GM19043 (cell line): ENCODE measurements around the gene LMO7.
"Not testable (repeated sequence)": the region's sequence is repeated elsewhere in the genome, so short reads cannot be mapped to it uniquely, and the experiment has no call there.

Experiments
- ATAC-seq: cut with Tn5 transposase; IDR thresholded peaks from one replicate; pipeline ENCODE4 v1.9.1; 2021; ENCODE audit warnings: low read depth; ENCODE audit not compliant: unreplicated experiment

Gene LMO7

DNA sequence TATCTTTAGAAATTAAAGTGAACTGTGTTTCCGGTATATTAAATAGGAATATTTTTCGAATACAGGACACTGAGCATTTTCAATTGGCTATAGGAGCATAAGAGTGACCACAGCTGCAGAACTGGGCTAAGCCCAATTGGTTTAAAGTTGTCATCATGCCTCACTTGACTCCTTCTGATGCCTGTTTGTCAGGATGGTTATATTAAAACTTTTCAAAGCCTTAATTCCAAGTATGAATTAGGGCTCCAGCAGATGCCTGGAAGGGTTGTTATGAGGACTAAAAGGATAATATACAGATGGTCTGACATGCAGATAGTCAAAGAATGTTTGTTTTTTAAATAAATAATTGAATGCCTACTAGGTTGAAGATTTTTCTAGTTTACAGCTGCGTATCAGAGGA, 100.0 kb downstream of the LMO7 start:
- no peak for ATAC-seq

DNA sequence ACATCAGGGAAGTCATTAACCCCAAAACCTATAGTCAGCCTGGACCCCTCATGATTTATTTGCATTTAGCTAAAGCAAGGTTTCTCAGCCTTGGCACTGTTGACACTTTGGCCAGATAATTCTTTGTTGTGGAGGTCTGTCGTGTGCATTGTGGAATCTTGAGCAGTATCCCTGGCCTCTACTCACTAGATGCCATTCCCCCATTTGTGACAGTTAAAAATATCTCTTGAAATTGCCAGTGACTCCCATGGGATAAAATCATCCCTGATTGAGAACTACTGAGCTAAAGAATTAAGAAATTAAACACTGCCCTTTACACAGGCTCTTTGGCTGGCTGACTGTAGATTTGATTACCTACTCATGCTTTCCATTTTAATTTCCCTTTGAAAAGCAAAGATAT, 102.7 kb downstream of the LMO7 start:
- no peak for ATAC-seq

DNA sequence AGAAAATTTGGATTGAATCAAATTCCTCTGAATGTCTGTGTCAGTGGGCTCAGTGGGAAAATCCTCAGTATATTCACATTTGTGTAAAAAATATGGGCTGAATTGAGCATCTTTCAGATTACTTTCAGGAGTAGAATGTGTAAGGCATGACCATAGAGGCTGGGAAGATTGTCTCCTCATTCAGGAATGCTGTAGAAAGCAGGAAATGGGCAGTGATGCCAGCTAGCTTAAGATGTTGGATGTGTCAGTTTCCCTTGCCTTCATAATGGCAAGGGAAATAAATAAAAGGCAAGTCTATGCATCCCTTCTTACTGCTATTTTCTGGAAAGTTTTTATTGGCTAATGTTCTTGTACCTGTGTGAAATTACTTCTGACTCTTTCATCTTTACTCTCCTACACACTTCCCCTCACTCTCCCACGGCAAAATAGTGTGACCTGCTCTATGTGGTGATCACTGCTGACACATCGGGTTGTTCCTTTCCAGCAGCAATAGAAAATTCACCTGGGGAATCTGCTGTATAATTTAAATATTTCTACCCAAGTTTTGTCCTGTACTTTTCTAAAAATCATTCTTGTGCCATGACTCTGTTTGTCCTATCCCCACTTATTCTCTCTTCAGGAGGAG, 103.2 kb downstream of the LMO7 start:
- ATAC-seq: no peak

DNA sequence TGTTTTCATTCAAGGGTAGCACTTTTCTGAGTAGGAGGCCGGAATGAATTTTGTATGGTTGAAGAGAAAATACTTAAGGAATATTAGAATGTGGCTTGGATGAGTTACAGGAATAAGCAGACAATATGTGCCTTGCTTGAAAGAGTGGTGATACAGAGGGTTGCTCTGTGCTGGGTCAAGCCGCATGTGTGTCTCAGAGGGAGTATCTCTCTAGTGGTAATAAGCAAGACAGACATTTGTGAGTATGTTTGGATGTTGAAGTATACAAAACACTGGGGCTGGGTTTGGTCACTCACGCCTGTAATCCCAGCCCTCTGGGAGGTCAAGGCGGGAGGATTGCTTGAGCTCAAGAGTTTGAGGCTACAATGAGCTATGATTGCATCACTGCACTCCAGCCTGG, 103.9 kb downstream of the LMO7 start:
- no peak for ATAC-seq

DNA sequence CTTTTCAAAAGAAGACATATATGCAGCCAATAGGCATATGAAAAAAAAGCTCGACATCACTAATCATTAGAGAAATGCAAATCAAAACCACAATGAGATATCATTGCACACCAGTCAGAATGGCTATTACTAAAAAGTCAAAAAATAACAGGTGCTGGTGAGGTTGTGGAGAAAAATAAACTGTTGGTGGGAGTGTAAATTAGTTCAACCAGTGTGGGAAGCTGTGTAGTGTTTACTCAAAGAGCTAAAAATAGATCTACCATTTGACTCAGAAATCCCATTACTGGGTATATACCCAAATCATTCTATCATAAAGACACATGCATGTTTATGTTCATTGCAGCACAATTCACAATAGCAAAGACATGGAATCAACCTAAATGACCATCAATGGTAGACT, 106.9 kb downstream of the LMO7 start:
- ATAC-seq: not testable (repeated sequence)

DNA sequence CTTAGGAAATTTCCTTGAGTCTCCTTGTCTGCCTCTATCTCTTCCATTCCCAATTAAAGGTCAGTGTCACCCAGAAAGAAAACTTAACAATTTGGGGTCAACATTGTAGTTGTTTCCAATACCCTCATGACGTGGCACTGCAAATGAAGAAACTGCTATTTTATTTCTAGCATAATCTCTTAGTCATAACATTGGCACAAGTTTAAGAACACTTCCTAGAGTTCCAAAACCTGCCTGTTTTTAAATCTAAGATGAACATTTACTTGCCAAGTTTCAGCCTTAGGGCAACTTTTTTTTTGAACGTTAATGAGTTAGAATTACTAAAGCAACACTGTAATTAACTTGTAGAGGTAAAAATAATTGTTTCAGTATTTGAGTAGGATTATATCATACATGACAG, 108.0 kb downstream of the LMO7 start:
- ATAC-seq: no peak

DNA sequence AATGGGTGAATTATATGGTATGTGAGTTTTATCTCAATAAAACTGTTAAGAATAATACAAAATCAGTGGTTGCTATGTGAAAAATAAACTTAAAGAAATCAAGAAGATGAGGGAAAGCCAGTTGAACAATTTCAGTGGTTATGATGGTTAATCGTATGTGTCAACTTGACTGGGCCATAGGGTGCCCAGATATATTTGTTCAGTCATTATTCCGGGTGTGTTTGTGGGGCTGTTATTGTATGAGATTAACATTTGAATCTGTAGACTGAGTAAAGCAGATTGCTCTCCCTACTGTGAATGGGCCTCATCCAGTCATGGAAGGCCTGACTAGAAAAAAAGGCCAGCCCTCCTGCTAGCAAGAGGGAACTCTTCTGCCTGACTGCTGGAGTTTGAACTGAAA, 109.3 kb downstream of the LMO7 start:
- no peak for ATAC-seq

DNA sequence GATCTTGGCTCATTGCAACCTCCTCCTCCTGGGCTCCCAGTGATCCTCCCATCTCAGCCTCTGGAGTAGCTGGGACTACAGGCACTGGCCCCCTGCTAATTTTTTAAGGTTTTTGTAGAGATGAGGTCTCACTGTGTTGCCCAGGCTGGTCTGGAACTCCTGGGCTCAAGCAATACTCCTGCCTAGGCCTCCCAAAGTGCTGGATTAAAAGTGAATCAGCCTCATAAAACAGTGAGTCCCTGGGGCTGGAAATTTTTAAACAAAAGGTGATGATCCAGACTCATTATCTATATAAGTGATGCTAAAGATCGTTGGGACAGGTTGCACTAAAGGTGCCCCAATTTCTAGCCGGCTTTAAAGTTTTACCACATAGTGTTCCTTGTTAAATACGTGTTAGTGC, 112.7 kb downstream of the LMO7 start:
- no peak for ATAC-seq

DNA sequence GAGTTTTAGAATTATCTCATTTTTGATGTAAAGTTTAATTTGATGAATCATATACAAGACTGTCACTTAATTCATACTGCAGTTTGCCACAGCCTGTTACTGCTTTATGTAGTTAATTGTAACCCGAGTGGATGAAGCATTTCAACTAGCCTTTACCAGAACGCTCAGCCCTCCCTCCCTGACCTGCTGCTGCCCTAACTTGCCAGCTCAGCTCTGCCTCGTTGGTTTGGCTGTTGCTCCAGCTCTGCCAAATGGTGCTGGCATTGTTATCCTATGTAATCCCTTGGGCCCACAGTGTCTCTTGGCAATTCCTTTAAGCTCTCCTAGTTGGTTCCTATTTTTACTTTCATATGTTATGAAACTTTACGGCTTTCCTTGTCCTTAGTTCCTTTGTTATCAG, 113.3 kb downstream of the LMO7 start:
- no peak for ATAC-seq

DNA sequence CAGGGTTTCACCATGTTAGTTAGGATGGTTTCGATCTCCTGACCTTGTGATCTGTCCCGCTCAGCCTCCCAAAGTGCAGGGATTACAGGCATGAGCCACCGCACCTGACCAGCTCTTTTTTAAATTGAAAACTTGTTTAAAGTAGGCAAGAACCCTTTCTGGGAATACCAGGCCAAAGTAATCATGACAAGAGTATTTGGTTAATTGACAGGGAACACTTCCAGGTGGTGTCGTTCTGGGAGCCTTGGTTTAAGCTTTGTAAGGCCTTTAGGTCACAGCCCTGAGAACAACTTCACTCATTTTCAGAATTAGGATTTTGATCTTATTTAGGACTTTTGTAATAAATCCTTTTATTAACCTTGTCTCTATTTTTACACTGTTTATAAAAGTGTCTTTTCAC, 115.2 kb downstream of the LMO7 start:
- no peak for ATAC-seq

DNA sequence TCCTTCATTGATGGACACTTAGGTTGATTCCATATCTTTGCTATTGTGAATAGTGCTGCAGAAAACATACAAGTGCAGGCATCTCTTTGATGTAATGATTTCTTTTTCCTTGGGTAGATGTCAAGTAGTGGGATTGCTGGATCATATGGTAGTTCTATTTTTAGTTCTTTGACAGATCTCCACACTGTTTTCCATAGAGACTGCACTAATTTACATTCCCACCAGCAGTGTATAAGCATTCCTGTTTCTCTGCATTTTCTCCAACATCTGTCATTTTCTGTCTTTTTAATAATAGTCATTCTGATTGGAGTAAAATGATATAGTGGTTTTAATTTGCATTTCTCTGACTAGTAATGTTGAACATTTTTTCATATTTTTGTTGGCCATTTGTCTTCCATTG, 116.7 kb downstream of the LMO7 start:
- no peak for ATAC-seq

DNA sequence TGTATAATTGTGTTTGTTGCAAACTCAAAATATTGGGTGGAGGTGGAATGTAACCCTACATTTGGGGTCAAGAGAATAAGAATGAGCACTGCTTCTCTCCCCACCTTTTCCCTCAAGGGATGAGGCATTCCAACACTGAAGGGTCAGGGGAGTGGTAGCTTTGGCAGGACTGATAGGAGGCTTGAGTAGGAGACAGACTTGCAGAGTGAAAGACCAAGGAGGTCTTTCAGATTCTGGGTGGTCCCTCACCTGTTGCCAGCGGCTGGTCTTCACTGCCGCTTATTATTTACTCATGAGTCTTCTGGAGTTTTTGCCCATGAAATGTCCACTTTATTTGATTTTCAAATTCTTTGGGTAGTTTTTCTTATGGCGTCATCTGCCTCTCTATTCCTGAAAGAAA, 118.8 kb downstream of the LMO7 start:
- ATAC-seq: no peak

DNA sequence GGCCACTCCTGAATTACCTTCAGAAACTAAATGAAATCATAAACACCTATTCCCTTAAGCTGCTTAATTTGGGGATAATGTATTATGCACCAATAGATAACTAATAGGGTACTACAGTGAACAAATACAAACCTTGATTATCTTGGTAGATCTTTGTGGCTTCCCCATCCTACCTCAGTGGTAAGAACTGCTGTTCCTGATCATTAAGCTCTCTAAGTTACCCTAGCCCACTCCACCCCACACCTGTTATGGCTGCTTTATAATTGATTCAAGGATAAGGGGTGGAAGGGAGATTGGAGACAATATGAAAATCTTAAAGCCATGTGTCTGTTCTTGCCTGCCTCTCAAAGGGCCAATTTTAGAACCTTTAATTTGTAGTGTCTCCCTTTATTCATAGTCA, 121.2 kb downstream of the LMO7 start:
- no peak for ATAC-seq

DNA sequence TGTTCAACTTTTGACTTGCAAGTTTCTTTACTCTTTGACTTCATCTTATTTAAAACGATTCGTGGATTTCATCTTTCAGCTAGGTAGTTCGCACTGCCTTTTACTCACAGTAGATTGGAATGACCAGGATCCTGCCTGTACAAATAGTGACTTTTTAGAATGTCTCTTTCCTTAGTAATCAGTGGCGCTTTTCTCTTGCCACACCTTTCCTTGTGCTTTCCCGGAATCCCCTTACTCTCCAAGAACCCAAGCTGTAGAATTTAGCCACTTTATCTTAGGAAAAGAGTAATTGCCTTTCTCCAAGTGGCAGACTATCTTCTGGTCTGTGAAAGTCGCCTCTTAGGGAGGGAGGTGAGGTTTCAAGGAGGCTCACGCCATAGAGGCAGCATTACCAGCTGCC, 123.4 kb downstream of the LMO7 start:
- ATAC-seq: no peak

DNA sequence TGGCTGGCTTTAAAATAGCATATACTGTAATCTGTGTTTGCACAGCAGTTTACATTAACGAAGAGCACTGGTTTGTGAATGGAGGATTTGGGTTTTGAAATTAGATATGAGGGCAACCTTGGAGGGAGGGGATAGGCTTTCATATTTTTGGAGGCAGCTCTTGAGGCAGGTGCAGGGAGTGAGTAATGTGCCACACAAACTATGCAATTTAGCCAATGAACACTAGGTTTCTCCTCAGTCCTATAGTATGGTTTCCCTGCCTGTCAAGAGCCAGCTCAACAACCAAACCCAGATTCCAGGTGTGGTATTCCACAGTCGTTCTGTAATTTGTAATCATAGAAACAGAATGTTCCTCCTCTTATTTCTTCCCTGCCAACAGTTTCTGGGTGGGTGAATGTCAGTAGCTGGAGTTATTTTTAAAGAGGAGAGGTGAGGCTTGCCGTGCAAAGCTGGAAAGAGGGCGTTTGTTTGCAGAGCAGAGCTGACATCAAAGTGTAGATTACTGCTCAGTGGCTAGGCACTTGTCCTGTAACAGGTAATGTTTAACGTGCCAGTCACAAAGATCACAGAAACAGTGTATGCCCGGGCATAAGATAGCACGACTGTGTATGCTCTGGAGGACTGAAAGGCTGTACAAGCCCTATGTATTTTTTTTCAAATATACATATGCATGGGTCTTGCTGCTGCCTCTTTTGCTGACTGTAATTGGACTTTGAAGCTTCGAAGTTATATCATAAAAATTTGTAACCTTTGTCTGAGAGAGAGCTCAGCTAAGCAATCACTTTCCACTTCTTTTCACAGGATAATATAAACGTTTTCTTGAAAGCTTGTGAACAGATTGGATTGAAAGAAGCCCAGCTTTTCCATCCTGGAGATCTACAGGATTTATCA, 124.2 kb downstream of the LMO7 start:
- peak; percentile 41 for ATAC-seq

DNA sequence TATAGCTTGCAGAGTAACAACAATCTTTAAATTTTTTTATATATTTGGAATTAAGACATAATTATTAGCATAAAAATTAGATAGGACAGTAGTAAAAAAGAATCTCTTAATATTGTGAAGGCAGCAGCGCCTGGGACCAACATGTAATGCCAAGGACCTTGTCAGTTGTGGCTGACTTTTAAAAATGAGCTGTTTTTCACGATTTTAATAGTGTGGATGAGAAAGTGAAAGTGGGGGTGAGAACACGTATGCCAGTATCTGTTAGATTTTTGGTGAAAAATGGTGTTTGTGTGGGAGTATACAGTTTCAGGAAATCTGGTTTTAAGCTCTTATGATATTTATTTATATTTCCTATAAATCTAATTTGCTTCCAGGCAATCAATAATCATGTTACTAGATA, 125.2 kb downstream of the LMO7 start:
- ATAC-seq: no peak

DNA sequence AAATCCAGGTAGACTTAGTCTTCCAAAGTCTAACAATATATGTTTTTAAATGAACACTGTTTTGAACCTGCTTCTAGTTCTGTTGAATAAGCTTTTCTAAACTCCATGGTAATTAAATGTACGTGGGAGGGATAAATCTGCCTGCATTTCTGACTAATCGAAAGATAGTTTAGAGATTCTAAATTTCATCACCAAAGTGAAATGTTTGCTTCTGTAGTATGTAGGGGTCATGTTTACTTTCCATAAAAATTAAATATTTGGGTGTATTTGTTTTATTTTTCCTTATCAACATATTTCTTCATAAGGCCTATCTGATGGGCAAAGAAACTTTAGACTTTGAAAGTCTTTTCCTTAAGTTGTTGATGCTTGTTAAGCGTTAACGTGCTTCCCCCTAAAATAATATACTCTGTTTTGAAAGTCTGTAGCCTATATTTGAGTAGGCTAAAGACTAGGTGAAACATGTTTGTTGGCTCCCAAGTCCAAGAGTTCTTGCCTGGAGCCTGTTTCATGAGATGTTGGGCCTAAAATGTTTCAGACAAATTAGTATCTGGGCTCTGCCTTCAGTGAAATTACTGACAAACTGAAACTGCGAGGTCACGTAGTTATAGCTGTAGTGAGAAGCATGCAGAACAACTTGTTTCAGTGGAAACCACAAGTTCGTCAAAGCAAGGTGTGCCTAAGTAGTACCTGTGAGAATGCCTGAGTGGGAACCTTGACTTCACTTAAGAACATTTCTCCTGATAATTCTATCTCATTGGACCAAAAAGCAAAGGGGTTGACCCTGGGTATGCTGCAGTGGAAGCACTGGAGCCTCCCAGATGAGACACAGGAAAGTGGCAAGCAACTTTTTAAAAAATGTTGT, 126.2 kb downstream of the LMO7 start:
- peak; percentile 90 for ATAC-seq

DNA sequence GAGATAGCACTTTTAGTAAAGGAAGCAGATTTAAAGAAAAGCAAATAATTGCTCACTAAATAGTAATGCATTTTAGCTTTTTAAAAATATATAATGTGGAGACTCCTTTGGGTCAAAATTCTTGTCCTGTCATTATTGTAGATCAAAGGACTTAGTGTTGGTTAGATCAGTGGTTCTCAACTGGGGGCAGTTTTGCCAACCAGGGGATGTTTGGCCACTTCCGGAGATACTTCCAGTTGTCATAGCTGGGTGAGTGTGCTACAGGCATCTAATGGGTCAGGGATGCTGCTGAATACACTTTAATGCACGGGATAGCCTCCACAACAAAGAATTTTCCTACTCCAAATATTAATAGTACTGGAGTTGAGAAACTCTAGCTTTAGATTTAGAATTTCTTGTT, 126.8 kb downstream of the LMO7 start:
- ATAC-seq: no peak

DNA sequence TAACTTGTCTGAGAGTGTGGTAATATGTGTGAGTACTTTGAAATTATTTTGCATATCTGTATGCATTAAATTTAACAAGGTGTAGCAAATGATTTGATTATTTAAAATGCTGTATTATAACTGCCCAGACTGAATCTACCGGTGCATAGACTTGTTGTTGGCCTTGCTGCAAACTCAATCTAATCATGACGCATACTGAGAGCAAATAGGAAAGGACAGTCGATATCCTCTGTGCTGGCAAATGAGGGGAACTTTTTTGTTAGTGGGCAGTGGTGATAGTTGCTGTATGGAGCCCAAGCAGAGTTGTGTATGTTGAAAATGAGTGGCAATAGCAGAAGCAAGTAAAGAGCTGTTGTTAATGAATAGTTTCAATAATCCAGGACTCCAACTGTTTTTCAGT, 127.4 kb downstream of the LMO7 start:
- ATAC-seq: no peak

DNA sequence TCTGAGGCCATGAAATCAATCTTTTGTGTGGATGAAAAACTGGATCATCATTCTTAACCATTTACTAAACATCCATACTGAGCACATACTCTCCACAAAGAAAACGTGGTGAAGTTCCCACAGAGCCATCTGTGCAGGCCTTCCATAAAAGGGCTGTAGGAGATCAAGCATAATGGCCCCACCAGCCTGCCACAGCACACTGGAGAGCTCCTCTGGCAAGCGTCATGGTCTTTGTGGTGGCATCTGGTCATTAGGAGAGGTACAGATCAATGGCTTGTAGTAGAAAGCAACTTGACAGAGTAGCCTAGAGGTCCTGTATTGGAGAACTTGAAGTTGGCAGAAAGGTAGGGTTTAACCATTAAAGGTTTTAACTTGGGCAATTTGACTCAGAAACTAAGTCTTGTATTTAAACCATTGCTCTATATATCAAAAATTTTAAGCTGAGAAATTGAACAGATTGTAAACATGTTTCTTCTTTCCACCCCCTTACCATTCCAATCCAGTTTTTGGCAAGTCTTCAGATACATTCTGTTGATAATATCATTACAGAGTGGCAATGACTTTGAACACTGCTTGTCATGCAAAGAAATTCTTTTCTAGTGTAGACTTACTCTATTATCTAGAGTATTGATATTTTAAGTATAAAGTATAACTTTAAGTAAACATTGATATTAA, 128.3 kb downstream of the LMO7 start:
- ATAC-seq: no peak

DNA sequence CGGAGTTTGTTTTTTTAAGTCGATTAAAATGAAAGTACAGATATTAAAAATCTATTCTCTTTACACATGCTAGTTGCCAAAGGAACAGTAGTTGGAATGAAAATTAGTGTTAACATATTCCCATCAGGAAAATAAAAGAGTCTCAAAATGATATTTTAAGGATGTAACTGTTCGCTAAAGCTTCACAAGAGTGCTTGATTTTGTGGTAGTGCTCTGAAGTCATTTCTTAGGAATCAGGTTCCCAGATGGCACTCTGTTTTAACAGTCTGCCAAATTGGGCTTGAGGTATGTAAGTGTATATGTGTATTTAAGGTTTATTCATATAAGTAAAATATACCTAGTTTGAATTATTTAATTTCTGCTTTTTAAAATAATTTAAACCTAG, 128.8 kb downstream of the LMO7 start:
- ATAC-seq: no peak
